ENCODE measurements around the gene OR2T34. TPM values are rescaled to one million over a fixed set of nuclear protein-coding genes. Genes with fewer than 3 reads are reported as not detected.

OR2T34 gene
- total RNA-seq, 2 donors from 2014 or later = not detected

DNA sequence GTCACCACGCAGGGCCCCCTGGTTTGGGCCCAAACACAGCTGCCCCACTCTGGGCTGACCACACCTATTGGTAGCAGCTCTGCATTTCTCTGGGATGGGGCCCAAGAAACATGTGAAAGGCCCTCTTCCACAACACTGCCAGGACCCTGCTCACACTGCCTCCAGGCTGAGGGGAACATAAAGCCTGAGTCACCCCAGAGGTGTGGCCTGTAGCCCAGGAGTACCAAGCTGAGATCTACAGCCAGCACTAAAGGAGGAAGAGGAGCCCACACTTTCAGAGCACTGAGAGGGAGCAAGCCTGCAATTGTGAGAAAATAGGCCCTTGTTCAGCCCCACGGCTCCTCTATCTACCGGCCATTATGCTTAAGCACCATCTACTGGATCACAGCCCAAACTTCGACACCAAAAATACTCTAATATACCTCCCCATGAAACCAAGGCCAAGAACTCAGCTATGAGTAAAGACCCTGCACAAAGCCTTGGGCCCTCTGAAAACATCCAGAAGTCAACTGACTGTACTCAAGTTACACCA, 37.4 kb upstream of the OR2T34 start:
- TF ChIP-seq, protein P1, sequence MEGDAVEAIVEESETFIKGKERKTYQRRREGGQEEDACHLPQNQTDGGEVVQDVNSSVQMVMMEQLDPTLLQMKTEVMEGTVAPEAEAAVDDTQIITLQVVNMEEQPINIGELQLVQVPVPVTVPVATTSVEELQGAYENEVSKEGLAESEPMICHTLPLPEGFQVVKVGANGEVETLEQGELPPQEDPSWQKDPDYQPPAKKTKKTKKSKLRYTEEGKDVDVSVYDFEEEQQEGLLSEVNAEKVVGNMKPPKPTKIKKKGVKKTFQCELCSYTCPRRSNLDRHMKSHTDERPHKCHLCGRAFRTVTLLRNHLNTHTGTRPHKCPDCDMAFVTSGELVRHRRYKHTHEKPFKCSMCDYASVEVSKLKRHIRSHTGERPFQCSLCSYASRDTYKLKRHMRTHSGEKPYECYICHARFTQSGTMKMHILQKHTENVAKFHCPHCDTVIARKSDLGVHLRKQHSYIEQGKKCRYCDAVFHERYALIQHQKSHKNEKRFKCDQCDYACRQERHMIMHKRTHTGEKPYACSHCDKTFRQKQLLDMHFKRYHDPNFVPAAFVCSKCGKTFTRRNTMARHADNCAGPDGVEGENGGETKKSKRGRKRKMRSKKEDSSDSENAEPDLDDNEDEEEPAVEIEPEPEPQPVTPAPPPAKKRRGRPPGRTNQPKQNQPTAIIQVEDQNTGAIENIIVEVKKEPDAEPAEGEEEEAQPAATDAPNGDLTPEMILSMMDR (IDR thresholded peaks at IDR 0.05) = no peak
- DNase-seq = no peak
- H3K36me3 ChIP-seq = no peaks in the 10 kb centered on the region
- H3K4me3 ChIP-seq = no peak overlapping the region
- no peak overlapping the region for H3K27ac ChIP-seq
- no peaks in the 10 kb centered on the region for H3K9me3 ChIP-seq
- intact Hi-C loops (cut with DNase I) = no loop called here
- no peaks in the 10 kb centered on the region for H3K27me3 ChIP-seq
- H3K4me1 ChIP-seq = no peaks in the 10 kb centered on the region
- no peak overlapping the region for H3K9ac ChIP-seq (ENCODE audit: low read depth in 2 of 2, low read length in 2 of 2)

DNA sequence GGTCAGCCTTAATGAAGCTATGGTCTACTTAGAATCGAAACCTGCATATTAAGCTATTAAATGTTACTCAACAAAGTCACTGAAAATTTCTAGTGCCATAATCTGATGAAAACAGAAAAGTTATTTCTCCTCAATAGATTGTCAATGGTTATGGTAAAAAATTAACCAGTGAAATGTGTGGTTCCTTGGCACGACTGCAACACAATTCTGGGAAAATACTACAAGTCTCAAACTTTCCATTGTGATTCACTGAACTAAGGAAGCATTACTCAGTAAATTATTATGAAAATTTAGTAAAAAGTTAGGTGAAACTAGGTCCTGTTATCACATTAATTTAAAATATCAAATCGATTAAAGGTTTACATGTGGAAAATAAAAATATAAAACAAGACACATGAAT, 35.7 kb upstream of the OR2T34 start:
- H3K27ac ChIP-seq = no peak overlapping the region
- TF ChIP-seq, protein P1 (IDR thresholded peaks at IDR 0.05) = no peak
- H3K9me3 ChIP-seq = no peaks in the 10 kb centered on the region
- H3K4me3 ChIP-seq = no peak overlapping the region
- no peak overlapping the region for H3K9ac ChIP-seq (ENCODE audit: low read depth in 2 of 2, low read length in 2 of 2)
- no peaks in the 10 kb centered on the region for H3K27me3 ChIP-seq
- no peaks in the 10 kb centered on the region for H3K36me3 ChIP-seq
- intact Hi-C loops (cut with DNase I) = no loop called here
- H3K4me1 ChIP-seq = no peaks in the 10 kb centered on the region
- DNase-seq = no peak

DNA sequence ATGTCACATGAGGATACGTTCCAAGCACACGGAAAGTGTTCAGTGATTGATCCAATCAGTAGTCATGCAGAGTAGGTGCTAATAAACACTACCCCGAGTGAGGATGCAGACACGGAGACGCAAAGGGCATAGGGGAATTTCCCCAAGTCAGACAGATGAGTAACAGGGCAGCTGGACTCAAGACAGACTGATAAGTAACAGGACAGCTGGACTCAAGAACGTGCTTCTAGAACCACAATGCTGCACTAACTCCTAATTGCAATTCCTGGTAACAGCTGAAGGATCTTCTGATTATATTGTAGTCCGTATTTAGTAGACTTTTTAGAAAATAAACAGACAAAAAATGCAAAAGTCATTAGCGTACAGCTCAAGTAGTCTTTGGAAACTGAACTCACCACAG, 24.8 kb upstream of the OR2T34 start:
- no peaks in the 10 kb centered on the region for H3K36me3 ChIP-seq
- no peaks in the 10 kb centered on the region for H3K4me1 ChIP-seq
- TF ChIP-seq, protein P1 (IDR thresholded peaks at IDR 0.05) = no peak
- H3K9ac ChIP-seq (ENCODE audit: low read depth in 2 of 2, low read length in 2 of 2) = no peak overlapping the region
- no peaks in the 10 kb centered on the region for H3K9me3 ChIP-seq
- no peak overlapping the region for H3K4me3 ChIP-seq
- no peaks in the 10 kb centered on the region for H3K27me3 ChIP-seq
- intact Hi-C loops (cut with DNase I) = no loop called here
- no peak overlapping the region for H3K27ac ChIP-seq
- no peak for DNase-seq

DNA sequence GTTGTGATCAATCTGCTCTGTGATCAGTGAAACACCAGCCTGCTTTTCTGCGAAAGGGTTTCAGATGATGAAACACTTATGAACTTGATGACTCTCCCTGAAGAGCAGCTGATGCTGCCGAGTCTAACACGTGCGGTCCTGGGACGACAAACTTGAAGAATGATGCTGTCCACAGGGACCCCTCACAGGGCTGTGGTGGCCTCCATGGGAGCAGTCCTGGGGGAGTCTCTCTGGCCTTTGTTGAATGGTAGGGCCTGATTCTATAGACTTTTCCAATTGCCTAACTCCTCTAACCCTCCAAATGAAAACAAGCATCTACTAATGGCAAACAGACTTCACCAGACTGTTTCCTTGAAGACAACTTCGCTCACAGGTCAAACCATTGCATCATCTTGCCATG, 23.0 kb upstream of the OR2T34 start, which contains the start of gene OR2T10:
Gene OR2T10 (minus strand): TSS at position 112 of the 400 bp plus-strand sequence. CDS start 3,932 bp downstream, outside the sequence.
- no peak for DNase-seq
- Histone ChIP-seq H3K27me3 (no peaks in the 10 kb centered on the region), H3K36me3 (no peaks in the 10 kb centered on the region), H3K27ac (no peak within 1 kb of the TSS), H3K9ac (ENCODE audit: low read depth in 2 of 2, low read length in 2 of 2) (no peak within 1 kb of the TSS), H3K4me3 (no peak within 1 kb of the TSS), H3K4me1 (no peaks in the 10 kb centered on the region), H3K9me3 (no peaks in the 10 kb centered on the region)
- TF ChIP-seq, protein P1 (IDR thresholded peaks at IDR 0.05) = no peak
- intact Hi-C loops (cut with DNase I) = no loop called here

DNA sequence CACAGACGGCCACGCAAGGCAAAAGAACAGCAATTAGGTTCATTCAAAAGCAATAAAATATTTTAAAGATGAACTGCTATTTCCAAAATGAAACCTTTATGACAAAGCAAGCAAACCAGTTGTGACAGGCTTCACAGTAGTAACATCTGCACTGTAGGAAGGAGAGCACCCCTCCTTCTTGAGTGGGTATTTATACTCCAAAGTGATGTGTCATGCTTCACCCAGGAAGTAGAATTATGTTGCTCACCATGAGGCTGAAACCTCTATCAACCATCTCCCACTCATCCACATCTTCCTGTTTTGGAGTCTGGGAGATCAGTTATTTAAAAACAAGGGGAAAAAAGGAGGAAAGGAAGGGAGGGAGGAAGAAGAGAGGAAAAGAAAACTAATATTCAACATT, 22.1 kb upstream of the OR2T34 start:
- no peak for DNase-seq
- Histone ChIP-seq H3K4me3 (no peak overlapping the region), H3K9me3 (no peaks in the 10 kb centered on the region), H3K36me3 (no peaks in the 10 kb centered on the region), H3K27ac (no peak overlapping the region), H3K4me1 (no peaks in the 10 kb centered on the region), H3K9ac (ENCODE audit: low read depth in 2 of 2, low read length in 2 of 2) (no peak overlapping the region), H3K27me3 (no peaks in the 10 kb centered on the region)
- TF ChIP-seq, protein P1 (IDR thresholded peaks at IDR 0.05) = no peak
- intact Hi-C loops (cut with DNase I) = no loop called here
